NCI-H2107 (cell line): ENCODE results near the gene PCSK7.
"Not testable (repeated sequence)": the region's sequence is repeated elsewhere in the genome, so short reads cannot be mapped to it uniquely, and the experiment has no call there.

Experiments
- DNase-seq: peaks from one replicate; lab custom pipeline; 2025; lab: John Stamatoyannopoulos, UW

The PCSK7 gene

GRCh38 chr11:117231842-117232091, at the start of gene PCSK7:
PCSK7 (minus strand) TSS chr11:117232073; CDS start chr11:117229844, 2,229 bp downstream.
- no peak for DNase-seq

GRCh38 chr11:117281159-117281558, 49.3 kb upstream of the PCSK7 start:
- DNase-seq: no peak

- DNase-seq: no peak
Observed at GRCh38 chr11:117279711-117280376, 48.0 kb upstream of the PCSK7 start.

GRCh38 chr11:117278347-117278746, 46.5 kb upstream of the PCSK7 start:
- DNase-seq: no peak

GRCh38 chr11:117273550-117274289, 41.8 kb upstream of the PCSK7 start:
- no peak for DNase-seq

- DNase-seq: not testable (repeated sequence)
Observed at GRCh38 chr11:117272175-117272574, 40.3 kb upstream of the PCSK7 start.

GRCh38 chr11:117271208-117271607, 39.3 kb upstream of the PCSK7 start:
- DNase-seq: no peak

- no peak for DNase-seq
Observed at GRCh38 chr11:117269856-117270255, 38.0 kb upstream of the PCSK7 start.

GRCh38 chr11:117265745-117266144, 33.9 kb upstream of the PCSK7 start:
- DNase-seq: no peak

GRCh38 chr11:117264624-117265323, 32.9 kb upstream of the PCSK7 start:
- not testable (repeated sequence) for DNase-seq

- DNase-seq: no peak
Observed at GRCh38 chr11:117259417-117259816, 27.5 kb upstream of the PCSK7 start.

- no peak for DNase-seq
Observed at GRCh38 chr11:117258576-117258975, 26.7 kb upstream of the PCSK7 start.

- no peak for DNase-seq
Observed at GRCh38 chr11:117256573-117256972, 24.7 kb upstream of the PCSK7 start.

- DNase-seq: no peak
Observed at GRCh38 chr11:117255966-117256365, 24.1 kb upstream of the PCSK7 start.

- no peak for DNase-seq
Observed at GRCh38 chr11:117251506-117251905, 19.6 kb upstream of the PCSK7 start.

- DNase-seq: no peak
Observed at GRCh38 chr11:117249571-117249970, 17.7 kb upstream of the PCSK7 start.

- DNase-seq: no peak
Observed at GRCh38 chr11:117248341-117248740, 16.5 kb upstream of the PCSK7 start.

- DNase-seq: no peak
Observed at GRCh38 chr11:117239295-117239694, 7.4 kb upstream of the PCSK7 start.

GRCh38 chr11:117238221-117238620, 6.3 kb upstream of the PCSK7 start:
- DNase-seq: no peak

- DNase-seq: no peak
Observed at GRCh38 chr11:117232911-117233409, 1.1 kb upstream of the PCSK7 start.

GRCh38 chr11:117232092-117232878, 412 bp upstream of the PCSK7 start, which contains the start of gene RNF214:
RNF214 (plus strand) TSS chr11:117232671; CDS start chr11:117234273, 1,602 bp downstream.
- DNase-seq: peak; percentile 38
